Esophagus squamous epithelium (tissue), 5 donors: ENCODE data around the gene CTTN. TPM values are rescaled to one million over a fixed set of nuclear protein-coding genes. Genes with fewer than 3 reads are reported as not detected.

Source experiments
- DNase-seq: peaks from one replicate; lab custom pipeline; 2025; lab: John Stamatoyannopoulos, UW
- H3K27ac ChIP-seq, 4 donors: fragments of 200-600 bp; sonication (generic); one replicate each; pipeline ENCODE4 v1.5.1; 2016 to 2019; ENCODE audit warnings: mild to moderate bottlenecking in 1 of 4
- H3K27me3 ChIP-seq, 4 donors: fragments of 200-600 bp; sonication (generic); 1 replicate in 3 of 4; 2 replicates in 1 of 4; pipeline versions ENCODE4 v1.5.1 to v1.6.0; 2017 to 2021; ENCODE audit warnings: antibody characterized with exemption in 1 of 4
- H3K36me3 ChIP-seq, 3 donors: fragments of 200-600 bp; sonication (generic); one replicate each; pipeline ENCODE4 v1.5.1; 2016 to 2019
- H3K4me1 ChIP-seq, 3 donors: fragments of 200-600 bp; sonication (generic); one replicate each; pipeline ENCODE4 v1.5.1; 2017 to 2019
- H3K4me3 ChIP-seq, 4 donors: fragments of 200-600 bp; sonication (generic); 1 replicate in 3 of 4; 2 replicates in 1 of 4; pipeline ENCODE4 v1.5.1; 2016 to 2019; ENCODE audit warnings: mild to moderate bottlenecking in 2 of 4, moderate library complexity in 1 of 4
- H3K9me3 ChIP-seq, 3 donors: fragments of 200-600 bp; sonication (generic); one replicate each; pipeline ENCODE4 v1.5.1; 2016 to 2019
- CTCF ChIP-seq, 6 experiments: fragments of 450-650 bp in 4 of 6; fragments of 200-600 bp in 2 of 6; sonication (generic) in 2 of 6; IDR thresholded peaks; one replicate each; pipeline ENCODE4 v1.5.1; 2016 to 2019; ENCODE audit warnings: antibody characterized with exemption in 6 of 6, mild to moderate bottlenecking in 4 of 6, moderate library complexity in 4 of 6
- POLR2A ChIP-seq, 4 donors: fragments of 450-650 bp; IDR thresholded peaks; one replicate each; pipeline ENCODE4 v1.6.1; 2017; ENCODE audit warnings: antibody characterized with exemption in 4 of 4, mild to moderate bottlenecking in 4 of 4, moderate library complexity in 3 of 4
- WGBS, 2 donors: methylation state at CpG; one replicate each; pipeline ENCODE4 v1.1.5; 2018; 5-methylcytosine and 5-hydroxymethylcytosine counted together
- intact Hi-C: fragments of 100-400 bp; cut with DNase I; formaldehyde crosslinking; loops from one replicate; pipeline ENCODE4 v1.15.0; 2022
- total RNA-seq, 4 donors: library from RNA; depleted of rRNA; stranded (reverse); fragments of >200 nt; gene quantifications; one replicate each; pipeline ENCODE4 v1.1.0, GENCODE V29; 2016
- donor health status: DM: yes; HTN: yes; CAD: no.

CTTN gene
- total RNA-seq, 4 donors from 2014 or later, result 244 to 444 (median 320) TPM

- no peak overlapping the region for H3K4me3 ChIP-seq
- H3K4me1 ChIP-seq, result no peaks in the 10 kb centered on the region
- no peak overlapping the region for H3K27ac ChIP-seq
- peaks cover 14 to 99% (median 27%) of the 10 kb centered on the region in 3 donors for H3K36me3 ChIP-seq
- H3K9me3 ChIP-seq, result no peaks in the 10 kb centered on the region
- H3K27me3 ChIP-seq, result no peaks in the 10 kb centered on the region
- no peak for TF ChIP-seq CTCF (IDR thresholded peaks at IDR 0.05)
- no peak for TF ChIP-seq POLR2A (IDR thresholded peaks at IDR 0.05)
- DNase-seq, result no peak
- intact Hi-C loops, result no loop called here
- 86 to 89% methylated on average over 8 of the region's 8 CpGs for WGBS, 2 donors
These were observed 20.7 kb upstream of the CTTN start for GRCh38 chr11:70377645-70378044.

GRCh38 chr11:70378506-70379134 is 19.7 kb upstream of the CTTN start:
- Histone ChIP-seq H3K4me3 (no peak overlapping the region), H3K27me3 (no peaks in the 10 kb centered on the region), H3K36me3 (peaks cover 14 to 98% (median 22%) of the 10 kb centered on the region in 3 donors), H3K27ac (no peak overlapping the region), H3K4me1 (peaks cover 0 to 2% (median 0%) of the 10 kb centered on the region in 3 donors), H3K9me3 (no peaks in the 10 kb centered on the region)
- intact Hi-C loops, result no loop called here
- DNase-seq, result no peak
- 85 to 87% methylated on average over 9 of the region's 9 CpGs for WGBS, 2 donors
- TF ChIP-seq POLR2A (IDR thresholded peaks at IDR 0.05), result no peak

GRCh38 chr11:70381350-70381749 is 17.0 kb upstream of the CTTN start:
- peaks cover 0 to 10% (median 0%) of the 10 kb centered on the region in 3 donors for H3K4me1 ChIP-seq
- peaks cover 18 to 94% (median 22%) of the 10 kb centered on the region in 3 donors for H3K36me3 ChIP-seq
- no peak overlapping the region for H3K4me3 ChIP-seq
- intact Hi-C loops, result no loop called here
- WGBS, 2 donors, result 88 to 97% methylated on average over 3 of the region's 8 CpGs
- TF ChIP-seq CTCF (IDR thresholded peaks at IDR 0.05) (no peak), POLR2A (IDR thresholded peaks at IDR 0.05) (no peak)
- no peaks in the 10 kb centered on the region for H3K27me3 ChIP-seq
- H3K9me3 ChIP-seq, result no peaks in the 10 kb centered on the region
- H3K27ac ChIP-seq, result peak overlapping the region in 2 of 4 donors; percentile 48 to 58
- no peak for DNase-seq

GRCh38 chr11:70381872-70382861 is 16.2 kb upstream of the CTTN start:
- Histone ChIP-seq H3K36me3 (peaks cover 17 to 86% (median 18%) of the 10 kb centered on the region in 3 donors), H3K27me3 (no peaks in the 10 kb centered on the region), H3K9me3 (no peaks in the 10 kb centered on the region), H3K27ac (peak overlapping the region; percentile 27 to 58 (median 52)), H3K4me1 (peaks cover 0 to 10% (median 0%) of the 10 kb centered on the region in 3 donors), H3K4me3 (no peak overlapping the region)
- no peak for DNase-seq
- no peak for TF ChIP-seq POLR2A (IDR thresholded peaks at IDR 0.05)
- no peak for TF ChIP-seq CTCF (IDR thresholded peaks at IDR 0.05)
- 75 to 78% methylated on average over 12 to 14 of the region's 15 CpGs for WGBS, 2 donors
- intact Hi-C loops, result no loop called here

- no peak overlapping the region for H3K4me3 ChIP-seq
- 82 to 87% methylated on average over 11 of the region's 11 CpGs for WGBS, 2 donors
- no peaks in the 10 kb centered on the region for H3K27me3 ChIP-seq
- intact Hi-C loops, result no loop called here
- H3K4me1 ChIP-seq, result peaks cover 0 to 10% (median 0%) of the 10 kb centered on the region in 3 donors
- no peaks in the 10 kb centered on the region for H3K9me3 ChIP-seq
- DNase-seq, result no peak
- H3K27ac ChIP-seq, result peak overlapping the region in 2 of 4 donors; percentile 7 to 28
- TF ChIP-seq CTCF (IDR thresholded peaks at IDR 0.05), result no peak
- TF ChIP-seq POLR2A (IDR thresholded peaks at IDR 0.05), result no peak
- peaks cover 6 to 68% (median 9%) of the 10 kb centered on the region in 3 donors for H3K36me3 ChIP-seq
These were observed 14.4 kb upstream of the CTTN start for GRCh38 chr11:70383664-70384565.
